B cell (primary cell): ENCODE measurements around the gene SCRN2. TPM values are rescaled to one million over a fixed set of nuclear protein-coding genes. Genes with fewer than 3 reads are reported as not detected.

Source experiments
- ATAC-seq: fragments of 200-7000 bp; cut with Tn5 transposase; one replicate; pipeline ENCODE4 v1.10.0; 2021; ENCODE audit warnings: low read depth, mild to moderate bottlenecking, moderate number of reproducible peaks, moderate library complexity
- CTCF ChIA-PET: fragments of 350-600 bp; sonication (Branson Sonifier 250); formaldehyde crosslinking; loops from one replicate; lab custom pipeline; 2021; ENCODE audit warnings: antibody characterized with exemption, inconsistent platforms; lab: Charles Lee
- POLR2A ChIA-PET: fragments of 350-600 bp; sonication (Branson Sonifier 250); formaldehyde crosslinking; loops from one replicate; lab custom pipeline; 2021; ENCODE audit warnings: antibody characterized with exemption; lab: Charles Lee
- DNase-seq: peaks from one replicate; pipeline ENCODE4 v3.0.0; 2013
- H2AFZ ChIP-seq: 2 replicates; pipeline ENCODE4 v1.6.1; 2012; ENCODE audit warnings: mild to moderate bottlenecking, low read depth, low read length; ENCODE audit not compliant: insufficient read depth, poor library complexity, severe bottlenecking
- H3K27ac ChIP-seq, 2 donors: 1 replicate in 1 of 2; 2 replicates in 1 of 2; pipeline ENCODE4 v1.5.1; 2012 to 2013; ENCODE audit warnings: low read length in 2 of 2, mild to moderate bottlenecking in 2 of 2, moderate library complexity in 1 of 2
- H3K27me3 ChIP-seq, 4 experiments: fragments of 200-600 bp in 1 of 4; sonication (generic) in 1 of 4; replicated peaks in 1 of 4; 1 replicate in 2 of 4; 2 replicates in 2 of 4; pipeline versions ENCODE4 v1.6.1 to v1.7.0; 2013 to 2016; ENCODE audit warnings: low read length in 3 of 4, mild to moderate bottlenecking in 2 of 4, mixed read lengths in 1 of 4, moderate library complexity in 1 of 4; ENCODE audit not compliant: insufficient read depth in 4 of 4, control insufficient read depth in 3 of 4; ENCODE audit errors: control extremely low read depth in 1 of 4
- H3K36me3 ChIP-seq, 2 experiments: replicated peaks in 1 of 2; 1 replicate in 1 of 2; 2 replicates in 1 of 2; pipeline versions ENCODE4 v1.6.1 to v1.7.1; 2013; ENCODE audit warnings: low read length in 1 of 2; ENCODE audit not compliant: insufficient read depth in 2 of 2, control insufficient read depth in 1 of 2; ENCODE audit errors: control extremely low read depth in 1 of 2, extremely low read depth in 1 of 2
- H3K4me1 ChIP-seq, 2 donors: fragments of 200-600 bp in 1 of 2; sonication (generic) in 1 of 2; 1 replicate in 1 of 2; 2 replicates in 1 of 2; pipeline versions ENCODE4 v1.5.1 to v1.6.1; 2013 to 2017; ENCODE audit warnings: low read length in 2 of 2; ENCODE audit not compliant: control insufficient read depth in 2 of 2, insufficient read depth in 2 of 2
- H3K4me2 ChIP-seq: replicated peaks from 2 replicates; pipeline ENCODE3; 2012; ENCODE audit warnings: mild to moderate bottlenecking, low read depth, low read length; ENCODE audit not compliant: poor library complexity, severe bottlenecking
- H3K4me3 ChIP-seq, 5 experiments: fragments of 200-600 bp in 1 of 5; sonication (generic) in 1 of 5; 1 replicate in 3 of 5; 2 replicates in 2 of 5; pipeline versions ENCODE4 v1.5.1 to v1.7.0; 2011 to 2016; ENCODE audit warnings: low read length in 4 of 5, mild to moderate bottlenecking in 4 of 5, low read depth in 2 of 5, control low read depth in 1 of 5, moderate library complexity in 1 of 5; ENCODE audit not compliant: insufficient read depth in 1 of 5; ENCODE audit errors: control extremely low read depth in 1 of 5, extremely low read depth in 1 of 5
- H3K79me2 ChIP-seq: fragments of 200-600 bp; sonication (generic); one replicate; pipeline ENCODE4 v1.6.0; 2016; ENCODE audit warnings: low read length; ENCODE audit not compliant: control insufficient read depth, insufficient read depth
- H3K9ac ChIP-seq: fragments of 200-600 bp; sonication (generic); 2 replicates; pipeline ENCODE4 v1.6.1; 2017; ENCODE audit warnings: mild to moderate bottlenecking, low read length, moderate library complexity
- H3K9me3 ChIP-seq, 3 donors: one replicate each; pipeline versions ENCODE4 v1.6.1 to v1.7.1; 2013; ENCODE audit warnings: low read length in 2 of 3; ENCODE audit not compliant: control insufficient read depth in 2 of 3, insufficient read depth in 1 of 3; ENCODE audit errors: control extremely low read depth in 1 of 3
- H4K20me1 ChIP-seq: 2 replicates; pipeline ENCODE4 v1.6.0; 2012; ENCODE audit warnings: mild to moderate bottlenecking, low read length; ENCODE audit not compliant: insufficient read depth, control insufficient read depth, poor library complexity, severe bottlenecking
- H3K27ac Mint-ChIP-seq: one replicate; pipeline ENCODE4 v1.8.0; 2021; ENCODE audit warnings: mixed read lengths
- H3K27me3 Mint-ChIP-seq: one replicate; pipeline ENCODE4 v1.8.0; 2021; ENCODE audit warnings: mixed read lengths
- H3K4me1 Mint-ChIP-seq: one replicate; pipeline ENCODE4 v1.8.0; 2021; ENCODE audit warnings: mixed read lengths
- H3K4me3 Mint-ChIP-seq: one replicate; pipeline ENCODE4 v1.8.0; 2021; ENCODE audit warnings: mixed read lengths
- H3K9me3 Mint-ChIP-seq: one replicate; pipeline ENCODE4 v1.8.0; 2022; ENCODE audit warnings: mixed read lengths; ENCODE audit not compliant: insufficient read depth
- EZH2 ChIP-seq: IDR thresholded peaks from 2 replicates; pipeline ENCODE4 v1.6.1; 2012; ENCODE audit warnings: borderline replicate concordance, low read depth, mild to moderate bottlenecking, moderate library complexity, low read length; ENCODE audit not compliant: insufficient read depth, poor library complexity, severe bottlenecking
- WGBS: methylation state at CpG from one replicate; pipeline ENCODE4 v1.1.5; 2013; ENCODE audit warnings: missing lambda C conversion rate; ENCODE audit not compliant: insufficient coverage; 5-methylcytosine and 5-hydroxymethylcytosine counted together
- intact Hi-C: fragments of 100-400 bp; cut with micrococcal nuclease; formaldehyde crosslinking; loops from one replicate; pipeline ENCODE4 v1.10.0; 2022
- polyA plus RNA-seq: library from polyadenylated mRNA; depleted of rRNA; stranded (reverse); fragments of >200 nt; gene quantifications from 2 replicates; pipeline ENCODE4 v1.2.3, GENCODE V29; 2012
- total RNA-seq, 2 donors: library from RNA; stranded (reverse); fragments of 120-200 nt in 1 of 2; gene quantifications; 1 replicate in 1 of 2; 2 replicates in 1 of 2; pipeline versions ENCODE4 v1.2.3 to v1.2.4, GENCODE V29; 2013 to 2022
- TF ChIP-seq, protein P1 (sequence below): fragments of 200-600 bp; IDR thresholded peaks from one replicate; pipeline ENCODE4 v1.8.0; 2022; ENCODE audit warnings: antibody characterized with exemption, mild to moderate bottlenecking

Gene SCRN2
- total and polyA plus RNA-seq, 2 donors (not counting 1 experiment from before 2014, with no cell fraction given): 47.8 to 71.9 TPM

DNA sequence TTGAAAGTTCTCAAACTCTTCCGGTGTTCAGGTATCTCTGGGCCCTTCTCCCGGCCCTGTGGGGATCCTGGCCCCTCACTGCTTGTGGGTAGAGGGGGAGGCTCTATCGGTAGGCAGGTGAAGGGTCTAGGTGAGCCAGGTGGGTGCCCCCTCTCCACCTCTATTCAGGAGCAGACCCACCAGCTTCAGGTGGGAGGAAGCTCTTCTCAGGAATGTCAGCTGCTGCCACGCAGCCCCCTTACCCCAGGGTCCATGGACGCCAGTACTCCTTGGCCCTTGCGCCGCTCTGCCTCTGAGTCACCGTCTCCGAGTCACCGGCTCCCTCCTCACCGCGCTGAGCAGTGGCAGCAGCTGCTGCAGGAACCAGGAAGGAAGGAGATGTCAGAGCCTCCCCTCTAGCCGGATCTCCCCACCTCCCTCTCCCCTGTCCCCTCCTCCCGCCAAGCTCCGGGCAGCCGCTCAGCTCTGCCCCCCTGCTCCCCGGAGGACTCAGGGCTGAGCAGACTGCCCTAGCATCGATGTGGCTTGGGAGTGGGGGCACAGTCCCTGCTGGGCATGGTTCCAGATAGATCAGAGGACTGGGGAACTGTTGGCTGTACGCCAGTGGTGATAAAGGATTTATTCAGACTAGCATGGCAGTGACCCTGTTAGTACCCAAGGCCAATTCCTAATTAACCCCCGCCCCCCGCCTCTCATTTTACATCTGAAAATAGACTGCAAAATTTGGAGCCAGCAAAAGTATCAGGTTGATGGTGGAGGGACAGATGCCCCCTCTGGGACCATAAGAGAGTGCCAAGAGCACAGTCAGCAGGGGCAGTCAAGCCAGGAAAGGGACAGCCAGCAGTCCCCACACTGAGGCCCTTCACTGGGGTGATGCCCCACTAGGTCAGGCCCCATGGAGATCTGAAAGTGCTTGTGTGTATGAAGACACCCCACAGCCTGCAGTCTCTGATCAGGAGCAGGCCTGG, 19.4 kb downstream of the SCRN2 start, which contains the start of gene OSBPL7:
OSBPL7 (minus strand) TSS at position 371 of the 968 bp plus-strand sequence. CDS start 1,516 bp downstream, outside the sequence.
- H3K27ac Mint-ChIP-seq: peak within 1 kb of the TSS; percentile 87
- WGBS: 0% methylated on average over 10 of the region's 21 CpGs
- peak within 1 kb of the TSS; percentile 97 for H3K4me3 Mint-ChIP-seq
- H3K27ac ChIP-seq: peak within 1 kb of the TSS; percentile 51 to 72
- peaks cover 11% of the 10 kb centered on the region for H3K79me2 ChIP-seq
- no peaks in the 10 kb centered on the region for H3K27me3 ChIP-seq
- CTCF ChIA-PET: interaction anchor here (0.6 to 1.4 kb wide), 9 partner anchors 9 to 287 kb away, joined by 3 to 7 read pairs (median 3); partner anchors contain the start of genes CDK5RAP3, LRRC46, MRPL10 and SCRN2
- H3K4me1 Mint-ChIP-seq: peaks cover 27% of the 10 kb centered on the region
- H3K36me3 ChIP-seq: peaks cover 1 to 52% of the 10 kb centered on the region in 2 experiments
- H2AFZ ChIP-seq: peak within 1 kb of the TSS; percentile 76
- DNase-seq (peak; percentile 80), ATAC-seq (peak; percentile 98)
- no peak for TF ChIP-seq EZH2
- TF ChIP-seq, protein P1, sequence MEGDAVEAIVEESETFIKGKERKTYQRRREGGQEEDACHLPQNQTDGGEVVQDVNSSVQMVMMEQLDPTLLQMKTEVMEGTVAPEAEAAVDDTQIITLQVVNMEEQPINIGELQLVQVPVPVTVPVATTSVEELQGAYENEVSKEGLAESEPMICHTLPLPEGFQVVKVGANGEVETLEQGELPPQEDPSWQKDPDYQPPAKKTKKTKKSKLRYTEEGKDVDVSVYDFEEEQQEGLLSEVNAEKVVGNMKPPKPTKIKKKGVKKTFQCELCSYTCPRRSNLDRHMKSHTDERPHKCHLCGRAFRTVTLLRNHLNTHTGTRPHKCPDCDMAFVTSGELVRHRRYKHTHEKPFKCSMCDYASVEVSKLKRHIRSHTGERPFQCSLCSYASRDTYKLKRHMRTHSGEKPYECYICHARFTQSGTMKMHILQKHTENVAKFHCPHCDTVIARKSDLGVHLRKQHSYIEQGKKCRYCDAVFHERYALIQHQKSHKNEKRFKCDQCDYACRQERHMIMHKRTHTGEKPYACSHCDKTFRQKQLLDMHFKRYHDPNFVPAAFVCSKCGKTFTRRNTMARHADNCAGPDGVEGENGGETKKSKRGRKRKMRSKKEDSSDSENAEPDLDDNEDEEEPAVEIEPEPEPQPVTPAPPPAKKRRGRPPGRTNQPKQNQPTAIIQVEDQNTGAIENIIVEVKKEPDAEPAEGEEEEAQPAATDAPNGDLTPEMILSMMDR: no peak
- POLR2A ChIA-PET: interaction anchor here (0.9 to 2.3 kb wide), 2 partner anchors 10 to 74 kb away, joined by 3 to 13 read pairs; partner anchors contain the start of genes LRRC46 and MRPL10
- no peaks in the 10 kb centered on the region for H4K20me1 ChIP-seq
- H3K4me1 ChIP-seq: peaks cover 16 to 23% of the 10 kb centered on the region in 2 donors
- H3K4me3 ChIP-seq: peak within 1 kb of the TSS; percentile 36 to 92 (median 83)
- no peaks in the 10 kb centered on the region for H3K27me3 Mint-ChIP-seq
- H3K9me3 ChIP-seq: no peaks in the 10 kb centered on the region
- H3K9me3 Mint-ChIP-seq: no peaks in the 10 kb centered on the region
- intact Hi-C loops: loop anchor here (1.0 kb wide), 1 partner anchor 10 kb away; the partner anchor contains the start of genes LRRC46 and MRPL10
- H3K9ac ChIP-seq: peak within 1 kb of the TSS; percentile 86
- H3K4me2 ChIP-seq: peak within 1 kb of the TSS; percentile 92
